Activated CD4-positive, alpha-beta memory T cell treated with anti-CD3 and anti-CD28 coated beads for 36 hours (primary cell): ENCODE data around the gene SEM1. TPM values are rescaled to one million over a fixed set of nuclear protein-coding genes. Genes with fewer than 3 reads are reported as not detected.
"Not testable (repeated sequence)": the region's sequence is repeated elsewhere in the genome, so short reads cannot be mapped to it uniquely, and the experiment has no call there.

Source experiments
- CTCF ChIA-PET: fragments of 350-600 bp; sonication (Branson Sonifier 250); formaldehyde crosslinking; loops from one replicate; lab custom pipeline; 2021; ENCODE audit warnings: antibody characterized with exemption, inconsistent platforms; lab: Charles Lee
- POLR2A ChIA-PET: fragments of 350-600 bp; sonication (Branson Sonifier 250); formaldehyde crosslinking; loops from one replicate; lab custom pipeline; 2021; ENCODE audit warnings: antibody characterized with exemption; lab: Charles Lee
- DNase-seq: peaks from one replicate; pipeline ENCODE4 v3.0.0-alpha.2; 2020
- H3K27ac Mint-ChIP-seq: one replicate; pipeline ENCODE4 v1.8.0; 2021; ENCODE audit warnings: mixed read lengths
- H3K27me3 Mint-ChIP-seq: one replicate; pipeline ENCODE4 v1.8.0; 2021; ENCODE audit warnings: mixed read lengths
- H3K36me3 Mint-ChIP-seq: one replicate; pipeline ENCODE4 v1.8.0; 2021; ENCODE audit warnings: mixed read lengths
- H3K4me1 Mint-ChIP-seq: one replicate; pipeline ENCODE4 v1.8.0; 2021; ENCODE audit warnings: low read depth, mixed read lengths
- H3K4me3 Mint-ChIP-seq: one replicate; pipeline ENCODE4 v1.8.0; 2021; ENCODE audit warnings: mild to moderate bottlenecking, mixed read lengths
- H3K9me3 Mint-ChIP-seq: one replicate; pipeline ENCODE4 v1.8.0; 2021; ENCODE audit warnings: mixed read lengths
- intact Hi-C: fragments of 100-400 bp; cut with micrococcal nuclease; formaldehyde crosslinking; loops from one replicate; pipeline ENCODE4 v1.15.1; 2023
- total RNA-seq, 2 experiments: library from RNA; stranded (reverse); gene quantifications; one replicate each; pipeline ENCODE4 v1.2.3, GENCODE V29; 2021

The SEM1 gene
- total RNA-seq, 2 experiments from 2014 or later, result 41.6 to 42.4 TPM

GRCh38 chr7:96655956-96656355 is 53.7 kb downstream of the SEM1 start:
- intact Hi-C loops, result no loop called here
- Mint-ChIP-seq H3K27ac (no peak overlapping the region), H3K27me3 (no peaks in the 10 kb centered on the region), H3K9me3 (peaks cover 2% of the 10 kb centered on the region), H3K4me3 (no peak overlapping the region), H3K4me1 (no peaks in the 10 kb centered on the region), H3K36me3 (peaks cover 2% of the 10 kb centered on the region)
- ChIA-PET POLR2A (no interaction called here), CTCF (no interaction called here)
- DNase-seq, result no peak

GRCh38 chr7:96654630-96655188 is 54.9 kb downstream of the SEM1 start:
- Mint-ChIP-seq H3K4me1 (no peaks in the 10 kb centered on the region), H3K9me3 (peaks cover 2% of the 10 kb centered on the region), H3K36me3 (peaks cover 2% of the 10 kb centered on the region), H3K27me3 (no peaks in the 10 kb centered on the region), H3K4me3 (no peak overlapping the region), H3K27ac (no peak overlapping the region)
- intact Hi-C loops, result no loop called here
- POLR2A ChIA-PET, result no interaction called here
- CTCF ChIA-PET, result no interaction called here
- no peak for DNase-seq

GRCh38 chr7:96649981-96650380 is 59.7 kb downstream of the SEM1 start:
- no peak overlapping the region for H3K27ac Mint-ChIP-seq
- no peak overlapping the region for H3K4me3 Mint-ChIP-seq
- intact Hi-C loops, result no loop called here
- CTCF ChIA-PET, result no interaction called here
- H3K9me3 Mint-ChIP-seq, result peaks cover 2% of the 10 kb centered on the region
- peaks cover 8% of the 10 kb centered on the region for H3K36me3 Mint-ChIP-seq
- no peaks in the 10 kb centered on the region for H3K27me3 Mint-ChIP-seq
- no peak for DNase-seq
- POLR2A ChIA-PET, result no interaction called here
- no peaks in the 10 kb centered on the region for H3K4me1 Mint-ChIP-seq

GRCh38 chr7:96648784-96649183 is 60.9 kb downstream of the SEM1 start:
- Mint-ChIP-seq H3K4me3 (no peak overlapping the region), H3K27me3 (no peaks in the 10 kb centered on the region), H3K4me1 (no peaks in the 10 kb centered on the region), H3K36me3 (peaks cover 14% of the 10 kb centered on the region), H3K9me3 (peaks cover 2% of the 10 kb centered on the region), H3K27ac (no peak overlapping the region)
- DNase-seq, result no peak
- ChIA-PET POLR2A (no interaction called here), CTCF (no interaction called here)
- intact Hi-C loops, result no loop called here

GRCh38 chr7:96647733-96648132 is 61.9 kb downstream of the SEM1 start:
- Mint-ChIP-seq H3K36me3 (peaks cover 18% of the 10 kb centered on the region), H3K27ac (no peak overlapping the region), H3K27me3 (no peaks in the 10 kb centered on the region), H3K4me1 (no peaks in the 10 kb centered on the region), H3K4me3 (no peak overlapping the region), H3K9me3 (peaks cover 5% of the 10 kb centered on the region)
- POLR2A ChIA-PET, result no interaction called here
- CTCF ChIA-PET, result no interaction called here
- intact Hi-C loops, result no loop called here
- DNase-seq, result no peak

GRCh38 chr7:96645084-96645483 is 64.6 kb downstream of the SEM1 start:
- Mint-ChIP-seq H3K4me1 (no peaks in the 10 kb centered on the region), H3K36me3 (peaks cover 16% of the 10 kb centered on the region), H3K27ac (no peak overlapping the region), H3K27me3 (no peaks in the 10 kb centered on the region), H3K4me3 (no peak overlapping the region), H3K9me3 (peaks cover 3% of the 10 kb centered on the region)
- ChIA-PET POLR2A (no interaction called here), CTCF (no interaction called here)
- DNase-seq, result no peak
- intact Hi-C loops, result no loop called here

- H3K27ac Mint-ChIP-seq, CTCF ChIA-PET, H3K9me3 Mint-ChIP-seq, H3K27me3 Mint-ChIP-seq, intact Hi-C loops, H3K4me1 Mint-ChIP-seq, H3K4me3 Mint-ChIP-seq, DNase-seq, POLR2A ChIA-PET: not testable (repeated sequence)
- peaks cover 16% of the 10 kb centered on the region for H3K36me3 Mint-ChIP-seq
These were observed 66.2 kb downstream of the SEM1 start for GRCh38 chr7:96643436-96643835.

GRCh38 chr7:96640054-96640453 is 69.6 kb downstream of the SEM1 start:
- intact Hi-C loops, result no loop called here
- no peaks in the 10 kb centered on the region for H3K4me1 Mint-ChIP-seq
- CTCF ChIA-PET, result no interaction called here

More at GRCh38 chr7:96640054-96640453, 69.6 kb downstream of the SEM1 start:
- Mint-ChIP-seq H3K27me3 (no peaks in the 10 kb centered on the region), H3K4me3 (no peak overlapping the region), H3K9me3 (peaks cover 3% of the 10 kb centered on the region), H3K27ac (no peak overlapping the region), H3K36me3 (peaks cover 12% of the 10 kb centered on the region)
- POLR2A ChIA-PET, result no interaction called here
- DNase-seq, result no peak
